ENCODE results near the gene TOP2A. TPM values are rescaled to one million over a fixed set of nuclear protein-coding genes. Genes with fewer than 3 reads are reported as not detected.
"Not testable (repeated sequence)": the region's sequence is repeated elsewhere in the genome, so short reads cannot be mapped to it uniquely, and the experiment has no call there.

Gene TOP2A
- total RNA-seq, 1 donor from 2014 or later: 27.8 TPM

DNA sequence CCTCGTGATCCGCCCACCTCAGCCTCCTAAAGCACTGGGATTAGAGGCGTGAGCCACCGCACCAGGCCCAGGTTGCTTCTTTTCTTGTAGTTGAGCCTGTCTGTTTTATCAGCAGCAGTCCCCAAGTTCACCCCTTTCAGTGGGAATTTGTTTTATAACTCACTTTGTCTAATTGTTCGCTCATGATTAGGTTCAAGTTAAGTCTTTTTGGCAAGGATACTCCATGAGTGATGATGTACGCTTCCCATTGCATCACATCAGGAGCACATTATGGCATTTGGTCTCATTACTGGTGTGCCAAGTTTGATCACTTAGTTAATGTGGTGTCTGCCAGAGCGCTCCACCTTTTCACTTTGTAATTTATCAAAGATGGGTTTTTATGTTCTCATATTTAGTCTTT lies 38.7 kb downstream of the TOP2A start:
- Mint-ChIP-seq H3K4me1 (ENCODE audit: low read depth) (no peaks in the 10 kb centered on the region), H3K27ac (ENCODE audit: unreplicated experiment) (no peak overlapping the region), H3K4me3 (ENCODE audit: unreplicated experiment) (no peak overlapping the region), H3K36me3 (ENCODE audit: low read depth) (no peaks in the 10 kb centered on the region), H3K27me3 (ENCODE audit: low read depth) (no peaks in the 10 kb centered on the region), H3K9me3 (ENCODE audit: low read depth) (no peaks in the 10 kb centered on the region)
- DNase-seq (ENCODE audit: low spot score): no peak
- TF ChIP-seq, protein P1, sequence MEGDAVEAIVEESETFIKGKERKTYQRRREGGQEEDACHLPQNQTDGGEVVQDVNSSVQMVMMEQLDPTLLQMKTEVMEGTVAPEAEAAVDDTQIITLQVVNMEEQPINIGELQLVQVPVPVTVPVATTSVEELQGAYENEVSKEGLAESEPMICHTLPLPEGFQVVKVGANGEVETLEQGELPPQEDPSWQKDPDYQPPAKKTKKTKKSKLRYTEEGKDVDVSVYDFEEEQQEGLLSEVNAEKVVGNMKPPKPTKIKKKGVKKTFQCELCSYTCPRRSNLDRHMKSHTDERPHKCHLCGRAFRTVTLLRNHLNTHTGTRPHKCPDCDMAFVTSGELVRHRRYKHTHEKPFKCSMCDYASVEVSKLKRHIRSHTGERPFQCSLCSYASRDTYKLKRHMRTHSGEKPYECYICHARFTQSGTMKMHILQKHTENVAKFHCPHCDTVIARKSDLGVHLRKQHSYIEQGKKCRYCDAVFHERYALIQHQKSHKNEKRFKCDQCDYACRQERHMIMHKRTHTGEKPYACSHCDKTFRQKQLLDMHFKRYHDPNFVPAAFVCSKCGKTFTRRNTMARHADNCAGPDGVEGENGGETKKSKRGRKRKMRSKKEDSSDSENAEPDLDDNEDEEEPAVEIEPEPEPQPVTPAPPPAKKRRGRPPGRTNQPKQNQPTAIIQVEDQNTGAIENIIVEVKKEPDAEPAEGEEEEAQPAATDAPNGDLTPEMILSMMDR (IDR thresholded peaks at IDR 0.05): no peak

DNA sequence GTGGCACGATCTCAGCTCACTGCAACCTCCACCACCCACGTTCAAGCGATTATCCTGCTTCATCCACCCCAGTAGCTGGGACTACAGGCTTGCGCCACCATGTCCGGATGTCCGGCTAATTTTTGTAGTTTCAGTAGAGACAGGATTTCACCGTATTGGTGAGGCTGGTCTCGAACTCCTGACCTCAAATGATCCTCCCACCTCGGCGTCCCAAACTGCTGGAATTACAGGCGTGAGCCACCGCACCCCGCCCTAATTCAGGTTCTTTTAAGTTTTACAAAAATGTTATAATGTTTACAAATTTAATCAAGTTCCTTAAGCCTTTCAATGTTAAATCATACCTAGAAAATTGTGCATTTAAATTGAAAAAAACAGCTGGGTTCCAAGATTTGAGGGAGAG lies 39.9 kb downstream of the TOP2A start:
- Mint-ChIP-seq H3K4me1 (ENCODE audit: low read depth) (peaks cover 9% of the 10 kb centered on the region), H3K27me3 (ENCODE audit: low read depth) (no peaks in the 10 kb centered on the region)

DNA sequence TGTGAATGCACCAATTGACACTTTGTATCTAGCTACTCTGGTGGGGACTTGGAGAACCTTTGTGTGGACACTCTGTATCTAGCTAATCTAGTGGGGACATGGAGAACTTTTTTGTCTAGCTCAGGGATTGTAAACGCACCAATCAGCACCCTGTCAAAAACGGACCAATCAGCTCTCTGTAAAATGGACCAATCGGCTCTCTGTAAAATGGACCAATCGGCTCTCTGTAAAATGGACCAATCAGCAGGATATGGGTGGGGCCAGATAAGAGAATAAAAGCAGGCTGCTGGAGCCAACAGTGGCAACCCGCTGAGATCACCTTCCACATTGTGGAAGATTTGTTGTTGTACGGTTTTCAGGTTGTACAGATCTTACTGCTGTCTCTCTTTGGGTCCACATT lies 41.2 kb downstream of the TOP2A start:
- H3K4me1 Mint-ChIP-seq (ENCODE audit: low read depth): peaks cover 14% of the 10 kb centered on the region
- H3K9me3 Mint-ChIP-seq (ENCODE audit: low read depth); H3K36me3 Mint-ChIP-seq (ENCODE audit: low read depth); H3K27me3 Mint-ChIP-seq (ENCODE audit: low read depth); H3K4me3 Mint-ChIP-seq (ENCODE audit: unreplicated experiment); DNase-seq (ENCODE audit: low spot score); H3K27ac Mint-ChIP-seq (ENCODE audit: unreplicated experiment): not testable (repeated sequence)

More for the DNA sequence above, 39.9 kb downstream of the TOP2A start:
- no peak for DNase-seq (ENCODE audit: low spot score)
- TF ChIP-seq, protein P1 (IDR thresholded peaks at IDR 0.05): no peak
- H3K27ac Mint-ChIP-seq (ENCODE audit: unreplicated experiment): no peak overlapping the region
- H3K4me3 Mint-ChIP-seq (ENCODE audit: unreplicated experiment): no peak overlapping the region
- H3K36me3 Mint-ChIP-seq (ENCODE audit: low read depth): peaks cover 2% of the 10 kb centered on the region
- peaks cover 4% of the 10 kb centered on the region for H3K9me3 Mint-ChIP-seq (ENCODE audit: low read depth)

DNA sequence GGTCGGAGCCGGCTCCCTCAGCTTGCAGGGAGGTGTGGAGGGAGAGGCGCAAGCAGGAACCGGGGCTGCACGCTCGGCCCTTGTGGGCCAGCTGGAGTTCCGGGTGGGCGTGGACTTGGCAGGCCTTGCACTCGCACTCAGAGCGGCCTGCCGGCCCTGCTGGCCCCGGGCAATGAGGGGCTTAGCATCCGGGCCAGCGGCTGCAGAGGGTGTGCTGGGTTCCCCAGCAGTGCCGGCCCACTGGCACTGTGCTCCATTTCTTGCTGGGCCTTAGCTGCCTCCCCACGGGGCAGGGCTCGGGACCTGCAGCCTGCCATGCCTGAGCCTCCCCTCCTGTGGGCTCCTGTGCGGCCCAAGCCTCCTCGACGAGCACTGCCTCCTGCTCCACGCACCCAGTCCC lies 41.9 kb downstream of the TOP2A start:
- not testable (repeated sequence) for DNase-seq (ENCODE audit: low spot score); H3K36me3 Mint-ChIP-seq (ENCODE audit: low read depth); H3K4me3 Mint-ChIP-seq (ENCODE audit: unreplicated experiment); H3K27me3 Mint-ChIP-seq (ENCODE audit: low read depth); H3K9me3 Mint-ChIP-seq (ENCODE audit: low read depth); H3K27ac Mint-ChIP-seq (ENCODE audit: unreplicated experiment)
- peaks cover 14% of the 10 kb centered on the region for H3K4me1 Mint-ChIP-seq (ENCODE audit: low read depth)

DNA sequence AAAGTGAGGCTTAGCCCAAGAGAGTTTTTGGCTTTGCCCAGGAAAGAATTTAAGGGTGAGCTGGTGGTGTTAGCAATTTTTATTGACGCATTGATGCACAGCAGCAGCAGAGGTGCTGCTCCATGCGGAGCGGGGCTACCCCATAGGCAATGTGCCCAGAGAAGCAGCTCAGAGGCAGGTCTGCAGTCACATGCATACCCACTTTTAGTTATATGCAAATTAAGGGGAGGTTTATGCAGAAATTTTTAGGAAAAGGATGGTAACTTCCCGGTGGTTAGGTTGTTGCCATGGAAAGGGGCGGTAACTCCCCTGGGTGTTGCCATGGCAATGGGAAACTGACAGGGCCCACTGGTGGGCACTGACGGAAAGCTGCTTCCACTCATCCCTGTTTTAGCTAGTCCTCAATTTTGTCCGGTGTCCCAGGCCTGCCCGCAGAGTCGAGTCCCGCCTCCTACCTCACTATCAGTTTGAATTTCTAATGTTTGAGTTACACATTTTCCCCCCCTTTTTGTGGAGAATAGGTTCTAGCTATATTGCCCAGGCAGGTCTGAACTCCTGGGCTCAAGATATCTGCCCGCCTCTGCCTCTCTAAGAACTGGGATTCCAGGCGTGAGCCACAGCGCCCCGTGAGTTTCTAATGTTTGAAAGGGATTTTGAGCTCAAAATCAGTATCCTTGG lies 42.7 kb downstream of the TOP2A start:
- Mint-ChIP-seq H3K9me3 (ENCODE audit: low read depth) (peaks cover 4% of the 10 kb centered on the region), H3K27me3 (ENCODE audit: low read depth) (no peaks in the 10 kb centered on the region), H3K36me3 (ENCODE audit: low read depth) (peaks cover 2% of the 10 kb centered on the region), H3K4me3 (ENCODE audit: unreplicated experiment) (no peak overlapping the region), H3K27ac (ENCODE audit: unreplicated experiment) (no peak overlapping the region), H3K4me1 (ENCODE audit: low read depth) (peaks cover 14% of the 10 kb centered on the region)
- DNase-seq (ENCODE audit: low spot score): no peak
- TF ChIP-seq, protein P1 (IDR thresholded peaks at IDR 0.05): no peak

DNA sequence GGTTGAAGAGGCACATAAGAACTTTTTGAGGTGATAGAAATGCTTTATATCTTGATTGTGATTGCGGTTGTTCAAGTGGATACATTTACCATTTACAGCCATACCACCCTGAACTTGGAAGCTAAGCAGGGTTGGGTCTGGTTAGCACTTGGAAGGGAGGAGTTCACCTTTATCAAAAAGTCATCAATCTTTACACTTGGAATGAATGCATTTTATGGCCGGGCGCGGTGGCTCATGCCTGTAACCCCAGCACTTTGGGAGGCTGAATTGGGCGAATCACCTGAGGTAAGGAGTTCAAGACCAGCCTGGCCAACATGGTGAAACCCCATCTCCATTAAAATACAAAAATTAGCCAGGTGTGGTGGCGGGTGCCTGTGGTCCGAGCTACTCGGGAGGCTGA lies 43.7 kb downstream of the TOP2A start:
- DNase-seq (ENCODE audit: low spot score): no peak
- peaks cover 2% of the 10 kb centered on the region for H3K36me3 Mint-ChIP-seq (ENCODE audit: low read depth)
- TF ChIP-seq, protein P1 (IDR thresholded peaks at IDR 0.05): no peak
- H3K4me1 Mint-ChIP-seq (ENCODE audit: low read depth): peaks cover 14% of the 10 kb centered on the region
- peaks cover 4% of the 10 kb centered on the region for H3K9me3 Mint-ChIP-seq (ENCODE audit: low read depth)
- no peak overlapping the region for H3K4me3 Mint-ChIP-seq (ENCODE audit: unreplicated experiment)
- H3K27ac Mint-ChIP-seq (ENCODE audit: unreplicated experiment): no peak overlapping the region
- H3K27me3 Mint-ChIP-seq (ENCODE audit: low read depth): no peaks in the 10 kb centered on the region

Measured in chondrocyte (in vitro differentiated cells).